ENCODE measurements around the gene CEP72. TPM values are rescaled to one million over a fixed set of nuclear protein-coding genes. Genes with fewer than 3 reads are reported as not detected.

CEP72 gene
- total and polyA plus RNA-seq, 7 donors: 0.36 to 7.1 (median 1.6) TPM

DNA sequence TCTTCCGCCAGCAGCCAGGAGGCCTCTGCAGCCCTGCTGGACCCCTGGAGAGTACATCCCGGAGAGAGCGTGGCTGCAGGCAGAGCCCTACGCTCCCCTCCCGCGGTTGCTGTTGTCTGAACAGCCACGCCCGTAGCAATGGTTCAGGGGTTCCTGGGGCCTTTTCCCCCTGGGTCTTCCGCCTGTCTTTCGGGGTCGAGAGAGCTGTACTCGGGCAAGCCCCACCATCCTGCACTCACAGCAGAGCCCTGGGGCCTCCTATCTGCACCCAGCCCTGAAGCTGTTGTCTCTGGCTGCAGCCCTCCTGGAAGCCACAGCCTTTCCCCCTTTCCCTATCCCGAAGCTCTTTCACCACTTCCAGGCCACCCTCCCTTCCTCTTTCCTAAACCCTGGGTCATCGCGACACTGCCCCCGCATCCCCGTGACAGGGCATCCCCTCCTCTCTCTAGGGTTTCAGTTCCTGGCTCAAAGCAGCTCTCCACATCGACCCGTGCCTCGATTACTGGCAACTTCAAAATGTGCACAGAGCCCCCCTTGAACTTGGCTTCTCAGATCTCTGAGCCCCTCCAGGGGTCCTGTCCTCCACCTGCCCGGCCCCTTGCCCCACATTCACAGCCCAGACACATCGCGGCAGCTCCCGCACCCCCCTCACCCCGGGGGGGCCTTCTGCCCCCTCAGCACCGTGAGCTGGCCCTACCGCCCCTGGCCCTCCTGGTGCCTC, 43.9 kb upstream of the CEP72 start:
- Histone ChIP-seq H3K27me3 (peaks cover 5 to 52% (median 14%) of the 10 kb centered on the region in 3 donors), H3K9me3 (no peaks in the 10 kb centered on the region), H3K4me3 (no peak overlapping the region), H3K27ac (no peak overlapping the region), H3K4me1 (no peaks in the 10 kb centered on the region), H3K36me3 (no peaks in the 10 kb centered on the region)
- peak; percentile 40 for DNase-seq
- TF ChIP-seq, protein P1, sequence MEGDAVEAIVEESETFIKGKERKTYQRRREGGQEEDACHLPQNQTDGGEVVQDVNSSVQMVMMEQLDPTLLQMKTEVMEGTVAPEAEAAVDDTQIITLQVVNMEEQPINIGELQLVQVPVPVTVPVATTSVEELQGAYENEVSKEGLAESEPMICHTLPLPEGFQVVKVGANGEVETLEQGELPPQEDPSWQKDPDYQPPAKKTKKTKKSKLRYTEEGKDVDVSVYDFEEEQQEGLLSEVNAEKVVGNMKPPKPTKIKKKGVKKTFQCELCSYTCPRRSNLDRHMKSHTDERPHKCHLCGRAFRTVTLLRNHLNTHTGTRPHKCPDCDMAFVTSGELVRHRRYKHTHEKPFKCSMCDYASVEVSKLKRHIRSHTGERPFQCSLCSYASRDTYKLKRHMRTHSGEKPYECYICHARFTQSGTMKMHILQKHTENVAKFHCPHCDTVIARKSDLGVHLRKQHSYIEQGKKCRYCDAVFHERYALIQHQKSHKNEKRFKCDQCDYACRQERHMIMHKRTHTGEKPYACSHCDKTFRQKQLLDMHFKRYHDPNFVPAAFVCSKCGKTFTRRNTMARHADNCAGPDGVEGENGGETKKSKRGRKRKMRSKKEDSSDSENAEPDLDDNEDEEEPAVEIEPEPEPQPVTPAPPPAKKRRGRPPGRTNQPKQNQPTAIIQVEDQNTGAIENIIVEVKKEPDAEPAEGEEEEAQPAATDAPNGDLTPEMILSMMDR (IDR thresholded peaks at IDR 0.05): no peak
- TF ChIP-seq EP300 (IDR thresholded peaks at IDR 0.05): no peak
- TF ChIP-seq POLR2A (IDR thresholded peaks at IDR 0.05): no peak
- TF ChIP-seq POLR2AphosphoS5 (IDR thresholded peaks at IDR 0.05): no peak
- 65 to 71% methylated on average over 27 of the region's 27 CpGs for WGBS, 2 donors
- intact Hi-C loops (cut with DNase I): no loop called here

DNA sequence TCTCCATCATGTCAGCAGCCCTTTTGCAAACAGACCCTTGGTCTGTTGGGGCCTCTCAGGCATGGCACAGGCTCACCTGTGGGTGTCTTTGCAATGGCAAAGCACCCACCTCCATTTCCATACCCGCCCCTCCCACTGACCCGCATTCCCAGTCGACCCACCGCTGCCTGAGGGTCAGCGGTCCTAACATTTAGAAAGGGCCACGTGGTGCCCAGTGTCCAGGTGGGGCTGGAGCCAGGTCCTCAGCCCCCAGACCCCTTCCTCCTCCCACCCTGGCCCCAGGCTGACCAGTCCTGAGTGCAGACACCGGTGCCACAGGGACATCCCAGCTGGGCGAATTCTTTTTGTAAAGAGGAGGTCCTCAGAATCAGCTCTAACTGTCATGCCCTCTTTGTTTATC, 43.3 kb upstream of the CEP72 start:
- Histone ChIP-seq H3K4me1 (no peaks in the 10 kb centered on the region), H3K27me3 (peaks cover 5 to 56% (median 16%) of the 10 kb centered on the region in 3 donors), H3K9me3 (no peaks in the 10 kb centered on the region), H3K36me3 (no peaks in the 10 kb centered on the region), H3K27ac (no peak overlapping the region), H3K4me3 (no peak overlapping the region)
- peak; percentile 40 for DNase-seq
- WGBS, 2 donors: 87 to 88% methylated on average over 8 of the region's 8 CpGs
- intact Hi-C loops (cut with DNase I): no loop called here
- TF ChIP-seq EP300 (IDR thresholded peaks at IDR 0.05): no peak
- TF ChIP-seq, protein P1 (IDR thresholded peaks at IDR 0.05): no peak
- TF ChIP-seq POLR2A (IDR thresholded peaks at IDR 0.05): no peak
- TF ChIP-seq POLR2AphosphoS5 (IDR thresholded peaks at IDR 0.05): no peak

DNA sequence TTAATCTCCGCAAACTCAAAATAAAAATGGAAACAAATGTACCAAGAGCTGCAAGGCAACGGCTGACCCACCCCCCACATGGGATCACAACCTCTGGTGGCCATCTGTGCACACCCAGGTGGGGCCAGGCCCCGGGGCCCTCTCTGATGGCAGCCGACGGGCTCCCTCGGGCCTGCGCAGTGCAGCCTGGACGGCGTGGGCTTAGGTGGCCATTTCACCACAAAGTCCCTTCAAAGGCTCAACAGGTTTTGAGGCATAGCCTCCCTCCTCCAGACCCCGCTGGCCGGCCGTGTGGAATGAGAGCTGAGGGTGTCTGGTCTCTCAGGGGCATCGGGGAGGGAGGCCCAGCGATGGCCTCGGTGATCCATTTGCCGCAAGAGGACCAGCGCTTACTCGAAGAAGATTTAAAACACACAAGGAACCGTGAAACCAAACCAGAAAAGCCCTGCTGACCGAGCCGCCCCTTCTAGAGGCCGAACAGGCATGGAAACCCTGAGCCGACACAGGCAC, 42.7 kb upstream of the CEP72 start:
- Histone ChIP-seq H3K4me1 (no peaks in the 10 kb centered on the region), H3K36me3 (no peaks in the 10 kb centered on the region), H3K27ac (no peak overlapping the region), H3K27me3 (peaks cover 5 to 62% (median 22%) of the 10 kb centered on the region in 3 donors), H3K9me3 (no peaks in the 10 kb centered on the region), H3K4me3 (no peak overlapping the region)
- DNase-seq: peak; percentile 29
- WGBS, 2 donors: 90 to 92% methylated on average over 23 of the region's 23 CpGs
- TF ChIP-seq, protein P1 (IDR thresholded peaks at IDR 0.05): no peak
- TF ChIP-seq EP300 (IDR thresholded peaks at IDR 0.05): no peak
- TF ChIP-seq POLR2AphosphoS5 (IDR thresholded peaks at IDR 0.05): no peak
- TF ChIP-seq POLR2A (IDR thresholded peaks at IDR 0.05): no peak
- intact Hi-C loops (cut with DNase I): no loop called here

DNA sequence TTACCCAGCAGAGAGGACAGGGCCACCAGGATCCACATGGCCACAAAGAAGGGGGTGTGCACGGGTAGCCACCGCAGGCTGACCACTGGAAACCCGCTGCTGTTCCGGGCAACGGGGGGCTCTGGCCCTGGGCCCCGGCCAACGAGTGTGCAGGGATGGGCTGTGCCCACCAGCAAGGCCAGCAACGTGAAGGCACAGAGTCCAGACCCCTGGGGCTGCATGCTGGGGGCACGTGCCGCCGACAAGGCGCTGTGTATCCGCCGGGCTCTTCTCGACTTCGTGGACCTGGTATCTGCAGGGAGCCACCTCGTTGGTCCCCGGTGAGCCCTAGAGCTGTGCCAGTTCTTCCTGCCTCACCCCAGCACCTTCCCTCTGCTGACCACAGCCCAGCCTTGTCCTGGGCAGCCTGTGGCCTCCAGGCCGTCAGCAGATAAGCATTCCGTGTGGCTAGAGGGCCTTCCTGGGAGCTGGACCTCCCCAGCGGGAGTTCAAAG, 42.2 kb upstream of the CEP72 start:
- Histone ChIP-seq H3K4me3 (no peak overlapping the region), H3K27me3 (peaks cover 5 to 65% (median 22%) of the 10 kb centered on the region in 3 donors), H3K4me1 (no peaks in the 10 kb centered on the region), H3K36me3 (no peaks in the 10 kb centered on the region), H3K9me3 (no peaks in the 10 kb centered on the region), H3K27ac (no peak overlapping the region)
- TF ChIP-seq EP300 (IDR thresholded peaks at IDR 0.05): no peak
- TF ChIP-seq POLR2AphosphoS5 (IDR thresholded peaks at IDR 0.05): no peak
- no peak for TF ChIP-seq POLR2A (IDR thresholded peaks at IDR 0.05)
- TF ChIP-seq, protein P1 (IDR thresholded peaks at IDR 0.05): no peak
- DNase-seq: peak; percentile 41
- 80 to 87% methylated on average over 21 of the region's 21 CpGs for WGBS, 2 donors
- intact Hi-C loops (cut with DNase I): no loop called here
